T-cell (primary cell): ENCODE results near the gene NXF3. TPM values are rescaled to one million over a fixed set of nuclear protein-coding genes. Genes with fewer than 3 reads are reported as not detected.
"Not testable (repeated sequence)": the region's sequence is repeated elsewhere in the genome, so short reads cannot be mapped to it uniquely, and the experiment has no call there.

Experiments used
- ATAC-seq, 4 experiments: fragments of 200-7000 bp in 3 of 4; fragments of 150-1000 bp in 1 of 4; cut with Tn5 transposase; replicated peaks in 1 of 4; 1 replicate in 3 of 4; 2 replicates in 1 of 4; pipeline ENCODE4 v1.10.0; 2021; ENCODE audit warnings: moderate library complexity in 3 of 4, mild to moderate bottlenecking in 2 of 4, moderate number of reproducible peaks in 1 of 4
- CTCF ChIA-PET, 2 donors: fragments of 300-600 bp; sonication (Branson Sonifier 250); formaldehyde crosslinking; loops; one replicate each; lab custom pipeline; 2022; ENCODE audit warnings: antibody characterized with exemption in 2 of 2; lab: Charles Lee
- POLR2A ChIA-PET, 2 donors: fragments of 300-600 bp; sonication (Branson Sonifier 250); formaldehyde crosslinking; loops; one replicate each; lab custom pipeline; 2022; ENCODE audit warnings: antibody characterized with exemption in 2 of 2; lab: Charles Lee
- DNase-seq, 35 experiments: peaks; one replicate each; pipeline versions ENCODE4 v3.0.0 to v3.0.0-alpha.2; 2013 to 2023
- H3K27ac ChIP-seq: one replicate; pipeline ENCODE4 v1.5.1; 2013; ENCODE audit warnings: low read length
- H3K27me3 ChIP-seq, 2 experiments: replicated peaks in 1 of 2; 1 replicate in 1 of 2; 2 replicates in 1 of 2; pipeline versions ENCODE4 v1.6.1 to v1.7.0; 2013; ENCODE audit warnings: low read length in 1 of 2, mixed read lengths in 1 of 2; ENCODE audit not compliant: control insufficient read depth in 2 of 2, insufficient read depth in 2 of 2; ENCODE audit errors: extremely low read depth in 1 of 2
- H3K36me3 ChIP-seq, 2 donors: 1 replicate in 1 of 2; 2 replicates in 1 of 2; pipeline versions ENCODE4 v1.6.1 to v1.7.0; 2013; ENCODE audit warnings: low read length in 1 of 2; ENCODE audit not compliant: control insufficient read depth in 2 of 2, insufficient read depth in 1 of 2; ENCODE audit errors: extremely low read depth in 1 of 2
- H3K4me1 ChIP-seq, 2 experiments: 1 replicate in 1 of 2; 2 replicates in 1 of 2; pipeline versions ENCODE4 v1.6.1 to v1.7.0; 2013; ENCODE audit warnings: low read length in 2 of 2, mixed read lengths in 1 of 2; ENCODE audit not compliant: insufficient read depth in 2 of 2, control insufficient read depth in 1 of 2; ENCODE audit errors: extremely low read depth in 1 of 2
- H3K4me3 ChIP-seq, 2 donors: 1 replicate in 1 of 2; 2 replicates in 1 of 2; pipeline versions ENCODE4 v1.5.1 to v1.7.0; 2013; ENCODE audit warnings: mild to moderate bottlenecking in 2 of 2, low read length in 1 of 2, moderate library complexity in 1 of 2; ENCODE audit not compliant: control insufficient read depth in 1 of 2; ENCODE audit errors: extremely low read depth in 1 of 2
- H3K9me3 ChIP-seq: 2 replicates; pipeline ENCODE4 v1.7.0; 2013
- H3K27ac Mint-ChIP-seq, 2 donors: one replicate each; pipeline ENCODE4 v1.8.0; 2020 to 2021; ENCODE audit warnings: mild to moderate bottlenecking in 2 of 2, mixed read lengths in 2 of 2
- H3K27me3 Mint-ChIP-seq, 2 donors: one replicate each; pipeline ENCODE4 v1.8.0; 2021 to 2022; ENCODE audit warnings: mixed read lengths in 2 of 2
- H3K36me3 Mint-ChIP-seq: one replicate; pipeline ENCODE4 v1.8.0; 2021; ENCODE audit warnings: mixed read lengths
- H3K4me1 Mint-ChIP-seq, 3 donors: one replicate each; pipeline ENCODE4 v1.8.0; 2020 to 2022; ENCODE audit warnings: mixed read lengths in 3 of 3, mild to moderate bottlenecking in 1 of 3
- H3K4me3 Mint-ChIP-seq, 3 donors: one replicate each; pipeline ENCODE4 v1.8.0; 2020 to 2022; ENCODE audit warnings: mild to moderate bottlenecking in 3 of 3, mixed read lengths in 3 of 3, moderate library complexity in 3 of 3
- H3K9me3 Mint-ChIP-seq, 3 donors: one replicate each; pipeline ENCODE4 v1.8.0; 2020 to 2022; ENCODE audit warnings: mixed read lengths in 3 of 3
- WGBS: methylation state at CpG from one replicate; pipeline ENCODE4 v1.1.5; 2013; ENCODE audit warnings: missing lambda C conversion rate; ENCODE audit not compliant: insufficient coverage; 5-methylcytosine and 5-hydroxymethylcytosine counted together
- total RNA-seq, 35 experiments: library from RNA in 6 of 35; stranded (reverse) in 6 of 35; fragments of 120-200 nt in 1 of 35; gene quantifications; one replicate each; pipeline versions ENCODE4 v1.2.1 to v1.2.4 and lab custom pipeline; 2013 to 2026

Gene NXF3, protein sequence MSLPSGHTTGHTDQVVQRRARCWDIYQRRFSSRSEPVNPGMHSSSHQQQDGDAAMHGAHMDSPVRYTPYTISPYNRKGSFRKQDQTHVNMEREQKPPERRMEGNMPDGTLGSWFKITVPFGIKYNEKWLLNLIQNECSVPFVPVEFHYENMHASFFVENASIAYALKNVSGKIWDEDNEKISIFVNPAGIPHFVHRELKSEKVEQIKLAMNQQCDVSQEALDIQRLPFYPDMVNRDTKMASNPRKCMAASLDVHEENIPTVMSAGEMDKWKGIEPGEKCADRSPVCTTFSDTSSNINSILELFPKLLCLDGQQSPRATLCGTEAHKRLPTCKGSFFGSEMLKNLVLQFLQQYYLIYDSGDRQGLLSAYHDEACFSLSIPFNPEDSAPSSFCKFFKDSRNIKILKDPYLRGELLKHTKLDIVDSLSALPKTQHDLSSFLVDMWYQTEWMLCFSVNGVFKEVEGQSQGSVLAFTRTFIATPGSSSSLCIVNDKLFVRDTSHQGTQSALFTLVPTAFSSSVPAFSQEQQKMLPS
- total RNA-seq (not detected), total RNA-seq (lab: John Stamatoyannopoulos, UW) (0 to 0.05 (median 0) reads per million in 29 experiments)
- total RNA-seq (2013), result not detected

DNA sequence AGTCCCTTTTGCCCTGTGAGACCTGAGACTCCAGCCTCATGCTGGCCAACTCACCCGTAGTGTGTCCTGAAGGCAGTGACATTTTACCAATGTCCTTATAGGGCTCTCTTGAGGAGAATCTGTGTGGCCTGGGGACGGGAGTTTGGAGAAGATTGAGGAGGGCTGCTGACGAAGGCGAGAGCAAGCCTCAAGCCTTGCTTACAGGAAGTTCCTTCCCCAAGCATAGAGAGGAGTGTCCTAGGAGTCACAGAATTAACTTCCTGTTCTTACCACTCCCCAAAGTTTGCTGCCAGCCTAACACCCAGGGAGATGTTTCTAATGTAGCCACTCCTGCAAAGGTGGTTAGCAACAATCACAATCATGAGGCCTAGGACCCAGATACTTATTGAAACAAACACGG lies at the start of gene NXF3:
Gene NXF3, minus strand, starts transcription at position 202 of the 400 bp plus-strand sequence. Its CDS starts 120 bp downstream, at position 82.
- ATAC-seq (no peak), DNase-seq (no peak)
- H3K27me3 Mint-ChIP-seq, result peaks cover 0 to 22% of the 10 kb centered on the region in 2 donors
- no peak within 1 kb of the TSS for H3K4me3 ChIP-seq
- no peaks in the 10 kb centered on the region for H3K4me1 Mint-ChIP-seq
- H3K4me3 Mint-ChIP-seq, result no peak within 1 kb of the TSS
- no peaks in the 10 kb centered on the region for H3K9me3 ChIP-seq
- H3K27me3 ChIP-seq, result no peaks in the 10 kb centered on the region
- whole genome bisulfite sequencing, result no CpG with 5 or more reads among the region's 5 CpGs
- POLR2A ChIA-PET, result no interaction called here
- H3K36me3 ChIP-seq, result no peaks in the 10 kb centered on the region
- H3K4me1 ChIP-seq, result no peaks in the 10 kb centered on the region
- H3K27ac Mint-ChIP-seq, result no peak within 1 kb of the TSS
- H3K36me3 Mint-ChIP-seq, result no peaks in the 10 kb centered on the region
- H3K27ac ChIP-seq, result no peak within 1 kb of the TSS
- CTCF ChIA-PET, result no interaction called here
- no peaks in the 10 kb centered on the region for H3K9me3 Mint-ChIP-seq

DNA sequence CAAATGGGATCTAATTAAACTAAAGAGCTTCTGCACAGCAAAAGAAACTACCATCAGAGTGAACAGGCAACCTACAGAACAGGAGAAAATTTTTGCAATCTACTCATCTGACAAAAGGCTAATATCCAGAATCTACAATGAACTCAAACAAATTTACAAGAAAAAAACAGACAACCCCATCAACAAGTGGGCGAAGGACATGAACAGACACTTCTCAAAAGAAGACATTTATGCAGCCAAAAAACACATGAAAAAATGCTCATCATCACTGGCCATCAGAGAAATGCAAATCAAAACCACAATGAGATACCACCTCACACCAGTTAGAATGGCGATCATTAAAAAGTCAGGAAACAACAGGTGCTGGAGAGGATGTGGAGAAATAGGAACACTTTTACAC lies 43.6 kb upstream of the NXF3 start:
- H3K4me3 ChIP-seq, H3K27ac Mint-ChIP-seq, POLR2A ChIA-PET, H3K4me1 Mint-ChIP-seq, H3K27me3 ChIP-seq, H3K4me3 Mint-ChIP-seq, H3K9me3 ChIP-seq, H3K36me3 Mint-ChIP-seq, H3K9me3 Mint-ChIP-seq, H3K4me1 ChIP-seq, CTCF ChIA-PET, ATAC-seq, H3K27ac ChIP-seq, H3K36me3 ChIP-seq, DNase-seq: not testable (repeated sequence)
- H3K27me3 Mint-ChIP-seq, result peaks cover 0 to 28% of the 10 kb centered on the region in 2 donors
- WGBS, result no CpG with 5 or more reads among the region's 2 CpGs

DNA sequence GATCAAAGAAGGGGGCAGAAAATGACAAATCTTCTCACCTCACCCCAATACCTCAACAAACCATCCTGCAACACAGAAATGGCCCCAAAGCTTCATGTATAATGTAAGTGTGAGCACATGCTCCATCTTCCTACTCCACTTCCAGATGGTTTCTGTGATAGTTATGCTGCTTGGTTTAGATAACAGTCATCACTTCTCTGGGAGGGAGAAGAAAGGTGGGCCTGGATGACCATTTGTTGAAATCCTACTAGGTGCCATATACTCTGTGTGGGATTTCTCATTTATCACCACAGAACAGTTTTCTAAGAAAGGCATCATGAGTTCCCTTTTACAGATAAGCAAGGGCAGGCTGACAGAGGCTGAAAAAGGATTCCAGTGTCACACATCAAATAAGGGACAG lies 31.3 kb upstream of the NXF3 start:
- ATAC-seq (no peak), DNase-seq (no peak)
- Mint-ChIP-seq H3K36me3 (no peaks in the 10 kb centered on the region), H3K27me3 (peaks cover 0 to 14% of the 10 kb centered on the region in 2 donors), H3K9me3 (no peaks in the 10 kb centered on the region), H3K27ac (no peak overlapping the region), H3K4me3 (no peak overlapping the region), H3K4me1 (peaks cover 0 to 5% (median 0%) of the 10 kb centered on the region in 3 donors)
- no peaks in the 10 kb centered on the region for H3K9me3 ChIP-seq
- H3K4me1 ChIP-seq, result no peaks in the 10 kb centered on the region
- H3K36me3 ChIP-seq, result no peaks in the 10 kb centered on the region
- no peak overlapping the region for H3K27ac ChIP-seq
- no peak overlapping the region for H3K4me3 ChIP-seq
- H3K27me3 ChIP-seq, result no peaks in the 10 kb centered on the region
- POLR2A ChIA-PET, result no interaction called here
- CTCF ChIA-PET, result no interaction called here

DNA sequence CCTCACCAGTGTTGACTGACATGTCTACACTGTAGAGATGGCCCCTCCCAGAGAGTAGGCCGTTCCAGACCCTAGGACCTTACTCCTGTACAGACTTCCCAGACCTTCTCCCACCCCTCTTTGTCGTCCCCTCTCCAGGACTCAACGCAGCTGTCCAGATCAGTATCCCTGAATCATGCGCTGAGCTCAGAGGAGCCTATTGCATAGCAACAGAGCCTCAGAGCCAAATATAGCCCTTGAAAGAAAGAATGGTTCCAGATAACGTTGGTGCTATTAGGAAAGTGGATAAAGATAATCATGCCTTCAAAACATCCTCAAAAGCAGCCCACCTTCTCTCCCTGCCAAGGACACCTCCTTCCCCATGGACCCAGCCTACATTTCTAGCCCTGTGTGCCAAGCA lies 27.8 kb upstream of the NXF3 start:
- no peak overlapping the region for H3K4me3 ChIP-seq
- POLR2A ChIA-PET, result no interaction called here
- Mint-ChIP-seq H3K27ac (no peak overlapping the region), H3K27me3 (peaks cover 0 to 12% of the 10 kb centered on the region in 2 donors), H3K9me3 (no peaks in the 10 kb centered on the region), H3K4me3 (no peak overlapping the region), H3K4me1 (no peaks in the 10 kb centered on the region), H3K36me3 (no peaks in the 10 kb centered on the region)
- no peaks in the 10 kb centered on the region for H3K27me3 ChIP-seq
- no peaks in the 10 kb centered on the region for H3K9me3 ChIP-seq
- no peak overlapping the region for H3K27ac ChIP-seq
- no peaks in the 10 kb centered on the region for H3K36me3 ChIP-seq
- CTCF ChIA-PET, result no interaction called here
- no peaks in the 10 kb centered on the region for H3K4me1 ChIP-seq
- DNase-seq (no peak), ATAC-seq (no peak)
- no CpG with 5 or more reads among the region's 5 CpGs for WGBS

DNA sequence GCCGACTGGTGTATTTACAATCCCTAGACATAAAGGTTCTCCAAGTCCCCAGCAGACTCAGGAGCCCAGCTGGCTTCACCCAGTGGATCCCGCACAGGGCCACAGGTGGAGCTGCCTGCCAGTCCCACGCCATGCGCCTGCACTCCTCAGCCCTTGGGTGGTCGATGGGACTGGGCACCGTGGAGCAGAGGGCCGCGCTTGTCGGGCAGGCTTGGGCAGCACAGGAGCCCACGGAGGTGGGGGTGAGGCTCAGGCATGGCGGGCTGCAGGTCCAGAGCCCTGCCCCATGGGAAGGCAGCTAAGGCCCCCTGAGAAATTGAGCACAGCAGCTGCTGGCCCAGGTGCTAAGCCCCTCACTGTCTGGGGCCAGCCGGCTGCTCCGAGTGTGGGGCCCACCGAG lies 24.0 kb upstream of the NXF3 start:
- H3K27me3 ChIP-seq, DNase-seq, POLR2A ChIA-PET, H3K27ac ChIP-seq, H3K27ac Mint-ChIP-seq, H3K9me3 Mint-ChIP-seq, H3K9me3 ChIP-seq, H3K36me3 ChIP-seq, H3K4me3 ChIP-seq, CTCF ChIA-PET, H3K4me3 Mint-ChIP-seq, H3K4me1 Mint-ChIP-seq, H3K36me3 Mint-ChIP-seq, ATAC-seq, H3K4me1 ChIP-seq: not testable (repeated sequence)
- peaks cover 0 to 21% of the 10 kb centered on the region in 2 donors for H3K27me3 Mint-ChIP-seq
- WGBS, result 96% methylated on average over 4 of the region's 14 CpGs

DNA sequence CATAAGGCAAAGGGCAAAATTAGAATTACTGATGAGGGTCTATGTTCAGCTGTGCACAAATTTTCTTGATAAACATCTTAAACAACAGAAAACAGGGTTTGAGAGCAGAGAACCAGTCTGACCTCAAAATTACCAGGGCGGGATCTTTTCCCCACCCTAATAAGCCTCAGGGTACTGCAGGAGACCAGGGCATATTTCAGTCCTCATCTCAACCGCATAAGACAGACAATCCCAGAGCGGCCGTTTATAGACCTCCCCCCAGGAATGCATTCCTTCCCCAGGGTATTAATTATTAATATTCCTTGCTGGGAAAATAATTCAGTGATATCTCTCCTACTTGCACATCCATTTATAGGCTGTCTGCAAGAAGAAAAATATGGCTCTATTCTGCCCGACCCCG lies 16.6 kb upstream of the NXF3 start:
- H3K27me3 ChIP-seq, H3K27ac ChIP-seq, H3K4me3 Mint-ChIP-seq, DNase-seq, H3K4me1 ChIP-seq, H3K27me3 Mint-ChIP-seq, H3K27ac Mint-ChIP-seq, H3K9me3 ChIP-seq, H3K4me1 Mint-ChIP-seq, ATAC-seq, CTCF ChIA-PET, H3K4me3 ChIP-seq, H3K36me3 ChIP-seq, POLR2A ChIA-PET, H3K36me3 Mint-ChIP-seq: not testable (repeated sequence)
- no CpG with 5 or more reads among the region's 6 CpGs for WGBS
- peaks cover 10 to 12% (median 10%) of the 10 kb centered on the region in 3 donors for H3K9me3 Mint-ChIP-seq
